Measurements from ENCODE around the gene ABHD17B. TPM values are rescaled to one million over a fixed set of nuclear protein-coding genes. Genes with fewer than 3 reads are reported as not detected.
"Not testable (repeated sequence)": the region's sequence is repeated elsewhere in the genome, so short reads cannot be mapped to it uniquely, and the experiment has no call there.

ABHD17B gene
- total RNA-seq = 24.7 and 32.5 TPM in 2 replicates

DNA sequence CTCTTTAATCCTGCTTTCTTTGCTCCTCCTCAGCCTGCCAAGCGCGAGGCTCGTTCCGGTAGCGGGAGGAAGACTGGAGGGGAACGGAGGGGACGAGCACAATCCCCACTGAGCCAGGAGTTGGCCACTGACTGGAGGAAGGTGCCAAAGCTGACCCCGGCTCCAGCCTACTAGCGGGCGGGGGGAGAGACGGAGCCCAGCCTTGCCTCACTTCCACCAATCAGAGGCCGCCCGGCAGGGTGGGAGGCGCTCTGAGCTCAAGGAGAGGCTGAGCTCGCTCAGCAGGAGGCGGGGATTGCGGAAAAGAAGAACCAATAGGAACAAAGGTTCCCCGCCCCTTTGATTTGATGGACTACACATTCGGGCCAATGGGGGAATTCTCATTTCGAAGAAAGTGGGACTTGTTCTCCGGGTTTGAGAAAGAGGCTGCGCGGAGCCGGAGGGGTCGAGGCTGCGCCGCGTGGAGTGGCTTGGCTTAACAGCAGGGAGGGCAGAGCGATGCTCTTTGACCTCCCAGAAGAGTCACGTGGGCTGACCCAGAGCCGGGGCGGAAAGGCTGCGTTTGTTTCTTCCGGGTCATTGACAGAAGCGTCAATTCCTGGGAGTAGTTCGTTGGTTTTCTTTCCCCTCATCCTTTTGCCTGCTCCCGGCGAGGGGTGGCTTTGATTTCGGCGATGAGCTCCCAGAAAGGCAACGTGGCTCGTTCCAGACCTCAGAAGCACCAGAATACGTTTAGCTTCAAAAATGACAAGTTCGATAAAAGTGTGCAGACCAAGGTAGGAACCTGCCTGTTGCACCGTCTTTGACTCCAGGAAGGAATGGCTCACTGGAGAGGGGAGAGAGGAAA, at the start of gene ABHD17B, which contains the start of gene C9orf85:
Gene ABHD17B (minus strand): TSS at position 133 of the 847 bp plus-strand sequence. CDS start 36,113 bp downstream, outside the sequence.
Gene C9orf85 (plus strand): TSS at position 579 of the 847 bp plus-strand sequence. CDS start 96 bp downstream, at position 675.
- TF ChIP-seq, protein P1, sequence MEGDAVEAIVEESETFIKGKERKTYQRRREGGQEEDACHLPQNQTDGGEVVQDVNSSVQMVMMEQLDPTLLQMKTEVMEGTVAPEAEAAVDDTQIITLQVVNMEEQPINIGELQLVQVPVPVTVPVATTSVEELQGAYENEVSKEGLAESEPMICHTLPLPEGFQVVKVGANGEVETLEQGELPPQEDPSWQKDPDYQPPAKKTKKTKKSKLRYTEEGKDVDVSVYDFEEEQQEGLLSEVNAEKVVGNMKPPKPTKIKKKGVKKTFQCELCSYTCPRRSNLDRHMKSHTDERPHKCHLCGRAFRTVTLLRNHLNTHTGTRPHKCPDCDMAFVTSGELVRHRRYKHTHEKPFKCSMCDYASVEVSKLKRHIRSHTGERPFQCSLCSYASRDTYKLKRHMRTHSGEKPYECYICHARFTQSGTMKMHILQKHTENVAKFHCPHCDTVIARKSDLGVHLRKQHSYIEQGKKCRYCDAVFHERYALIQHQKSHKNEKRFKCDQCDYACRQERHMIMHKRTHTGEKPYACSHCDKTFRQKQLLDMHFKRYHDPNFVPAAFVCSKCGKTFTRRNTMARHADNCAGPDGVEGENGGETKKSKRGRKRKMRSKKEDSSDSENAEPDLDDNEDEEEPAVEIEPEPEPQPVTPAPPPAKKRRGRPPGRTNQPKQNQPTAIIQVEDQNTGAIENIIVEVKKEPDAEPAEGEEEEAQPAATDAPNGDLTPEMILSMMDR (IDR thresholded peaks at IDR 0.05; ENCODE audit: insufficient read depth, low read length, severe bottlenecking) = no peak
- Histone ChIP-seq H3K36me3 (ENCODE audit: control insufficient read depth, insufficient read depth, low read length) (no peaks in the 10 kb centered on the region), H3K4me3 (ENCODE audit: low read depth, low read length) (peak within 1 kb of the TSS; percentile 76), H3K27me3 (ENCODE audit: control insufficient read depth, insufficient read depth, low read length) (no peaks in the 10 kb centered on the region)
- DNase-seq (ENCODE audit: low read depth) (peak; percentile 98), FAIRE-seq (peak; percentile 43)

DNA sequence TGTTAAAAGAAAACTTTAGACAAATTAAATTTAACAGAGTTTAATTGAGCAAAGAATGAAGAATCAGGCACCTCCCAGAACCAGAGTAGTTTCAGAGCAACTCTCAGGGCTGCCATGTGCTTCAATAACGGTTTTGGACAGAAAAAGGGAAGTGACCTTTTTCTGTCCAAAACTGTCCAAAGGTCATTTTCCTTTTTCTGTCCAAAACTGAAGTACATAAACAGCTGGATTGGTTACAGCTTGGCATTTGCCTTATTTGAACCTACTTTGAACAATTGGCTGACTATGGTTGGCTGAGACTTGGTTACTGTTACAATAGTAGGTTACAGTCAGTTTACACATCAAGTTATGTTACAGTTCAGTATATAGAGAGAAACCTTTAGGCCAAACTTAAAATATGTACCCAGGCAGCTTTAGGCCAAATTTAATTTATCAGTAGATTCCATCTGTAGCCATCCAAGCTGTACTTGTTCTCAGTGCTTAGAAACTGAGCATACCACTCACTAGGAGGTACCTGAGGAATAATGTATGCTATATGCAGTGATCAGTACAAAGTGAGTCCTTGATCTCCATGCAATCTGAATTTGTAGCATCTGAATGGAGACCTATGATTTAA, 44.4 kb upstream of the ABHD17B start:
- no peaks in the 10 kb centered on the region for H3K36me3 ChIP-seq (ENCODE audit: control insufficient read depth, insufficient read depth, low read length)
- H3K27me3 ChIP-seq (ENCODE audit: control insufficient read depth, insufficient read depth, low read length) = no peaks in the 10 kb centered on the region
- FAIRE-seq (no peak), DNase-seq (ENCODE audit: low read depth) (no peak)
- TF ChIP-seq, protein P1 (IDR thresholded peaks at IDR 0.05; ENCODE audit: insufficient read depth, low read length, severe bottlenecking) = no peak
- no peak overlapping the region for H3K4me3 ChIP-seq (ENCODE audit: low read depth, low read length)

DNA sequence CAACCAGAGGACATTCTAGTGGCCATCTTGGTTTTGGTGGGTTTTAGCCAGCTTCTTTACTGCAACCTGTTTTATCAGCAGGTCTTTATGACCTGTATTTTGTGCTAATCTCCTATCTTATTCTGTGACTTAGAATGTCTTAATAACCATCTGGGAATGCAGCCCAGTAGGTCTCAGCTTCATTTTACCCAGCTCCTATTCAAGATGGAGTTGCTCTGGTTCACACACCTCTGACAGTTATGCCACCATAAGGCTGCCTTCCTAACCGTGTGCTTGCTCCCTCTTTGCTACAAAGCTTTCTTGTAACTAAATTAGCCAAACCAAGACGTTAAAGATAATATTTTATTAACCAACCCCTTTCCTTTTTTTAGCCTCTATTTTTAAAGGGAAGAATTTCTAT, 43.7 kb upstream of the ABHD17B start:
- not testable (repeated sequence) for H3K36me3 ChIP-seq (ENCODE audit: control insufficient read depth, insufficient read depth, low read length); DNase-seq (ENCODE audit: low read depth); FAIRE-seq; H3K4me3 ChIP-seq (ENCODE audit: low read depth, low read length); H3K27me3 ChIP-seq (ENCODE audit: control insufficient read depth, insufficient read depth, low read length)

DNA sequence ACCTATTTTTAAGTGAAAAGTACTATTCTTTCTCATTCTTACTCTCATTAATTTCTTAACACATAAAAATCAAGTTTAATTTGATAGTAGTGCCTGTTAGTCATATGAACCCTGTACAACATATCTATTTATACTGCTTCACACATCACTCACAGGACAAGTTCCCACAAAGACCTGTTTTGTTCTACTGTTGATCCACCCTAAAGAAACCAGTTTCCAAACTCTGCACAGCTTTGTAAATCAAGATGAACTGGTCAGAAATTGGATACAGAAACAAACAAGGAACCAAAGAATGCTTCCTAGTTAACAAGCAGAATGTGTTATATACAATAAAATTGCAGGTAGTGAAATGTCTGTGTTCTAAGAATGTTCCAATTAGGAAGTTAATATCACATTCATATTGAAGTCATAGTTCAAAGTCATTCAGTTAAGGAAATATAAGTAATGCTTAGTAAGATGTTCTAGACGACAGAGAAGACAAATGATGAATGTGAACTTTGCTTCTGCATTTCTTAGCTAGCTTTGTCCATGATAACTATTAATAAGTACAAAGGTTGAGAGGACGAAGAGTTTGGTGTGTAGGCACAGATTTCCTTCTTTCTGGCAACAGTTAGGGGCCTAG, 33.9 kb upstream of the ABHD17B start:
- H3K4me3 ChIP-seq (ENCODE audit: low read depth, low read length) = no peak overlapping the region
- peak; percentile 97 for DNase-seq (ENCODE audit: low read depth)
- H3K36me3 ChIP-seq (ENCODE audit: control insufficient read depth, insufficient read depth, low read length) = no peaks in the 10 kb centered on the region
- no peaks in the 10 kb centered on the region for H3K27me3 ChIP-seq (ENCODE audit: control insufficient read depth, insufficient read depth, low read length)
- no peak for FAIRE-seq
- TF ChIP-seq, protein P1 (IDR thresholded peaks at IDR 0.05; ENCODE audit: insufficient read depth, low read length, severe bottlenecking) = no peak

DNA sequence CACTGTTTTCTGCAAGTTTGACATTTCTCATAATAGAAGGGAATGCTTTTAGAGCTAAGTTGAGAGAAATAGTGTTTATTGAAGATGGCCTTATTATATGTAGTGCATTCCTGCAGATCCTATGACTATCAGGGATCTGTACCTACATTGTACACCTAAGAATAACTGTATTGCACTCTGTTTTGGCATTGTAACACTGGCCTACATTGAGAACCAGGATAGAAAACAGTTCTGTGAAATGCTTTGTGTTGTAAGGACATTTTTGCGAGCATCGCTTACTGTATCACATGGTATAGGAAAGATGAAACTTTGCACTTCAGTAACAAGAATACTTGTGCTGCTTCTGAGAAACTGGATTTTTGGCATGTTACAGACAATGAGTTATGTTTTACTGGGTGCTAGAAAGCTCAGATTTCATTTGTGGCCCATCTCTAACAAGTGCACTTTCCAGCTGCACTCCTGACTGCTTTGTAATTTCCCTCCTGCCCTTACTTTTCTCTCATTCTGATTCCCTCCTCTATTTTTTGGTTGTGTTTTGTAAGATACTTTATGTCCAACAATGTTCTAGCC, 31.1 kb upstream of the ABHD17B start:
- FAIRE-seq (no peak), DNase-seq (ENCODE audit: low read depth) (no peak)
- H3K27me3 ChIP-seq (ENCODE audit: control insufficient read depth, insufficient read depth, low read length) = no peaks in the 10 kb centered on the region
- TF ChIP-seq, protein P1 (IDR thresholded peaks at IDR 0.05; ENCODE audit: insufficient read depth, low read length, severe bottlenecking) = no peak
- H3K4me3 ChIP-seq (ENCODE audit: low read depth, low read length) = no peak overlapping the region
- no peaks in the 10 kb centered on the region for H3K36me3 ChIP-seq (ENCODE audit: control insufficient read depth, insufficient read depth, low read length)

All from bronchial epithelial cell (primary cell).